Effector memory CD4-positive, alpha-beta T cell (primary cell): ENCODE results near the gene TOM1.

Experiments
- DNase-seq, 3 donors: peaks; one replicate each; pipeline ENCODE4 v3.0.0-alpha.2; 2020
- H3K27ac ChIP-seq: 2 replicates; pipeline ENCODE4 v1.7.0; 2013; ENCODE audit warnings: mild to moderate bottlenecking, low read length, moderate library complexity; ENCODE audit not compliant: insufficient read depth, poor library complexity, severe bottlenecking
- H3K27me3 ChIP-seq: replicated peaks from 2 replicates; pipeline ENCODE4 v1.7.0; 2013; ENCODE audit warnings: mild to moderate bottlenecking, low read length; ENCODE audit not compliant: insufficient read depth, control insufficient read depth, poor library complexity, severe bottlenecking
- H3K36me3 ChIP-seq: 2 replicates; pipeline ENCODE4 v1.7.0; 2013; ENCODE audit warnings: mild to moderate bottlenecking, low read length, moderate library complexity; ENCODE audit not compliant: control insufficient read depth, insufficient read depth
- H3K4me1 ChIP-seq: 2 replicates; pipeline ENCODE4 v1.7.0; 2013; ENCODE audit warnings: low read length, mild to moderate bottlenecking; ENCODE audit not compliant: control insufficient read depth, insufficient read depth, poor library complexity, severe bottlenecking
- H3K4me3 ChIP-seq: 2 replicates; pipeline ENCODE4 v1.7.0; 2013; ENCODE audit warnings: low read length, low read depth, mild to moderate bottlenecking; ENCODE audit not compliant: insufficient read depth, poor library complexity, severe bottlenecking
- H3K9me3 ChIP-seq: 2 replicates; pipeline ENCODE4 v1.7.0; 2013; ENCODE audit warnings: mild to moderate bottlenecking, low read length, moderate library complexity; ENCODE audit not compliant: control insufficient read depth

Gene TOM1

GRCh38 chr22:35322893-35323292 lies 23.2 kb downstream of the TOM1 start:
- Histone ChIP-seq H3K9me3 (no peaks in the 10 kb centered on the region), H3K4me3 (no peak overlapping the region), H3K27me3 (no peaks in the 10 kb centered on the region), H3K4me1 (no peaks in the 10 kb centered on the region), H3K36me3 (peaks cover 87% of the 10 kb centered on the region), H3K27ac (no peak overlapping the region)
- DNase-seq: no peak

GRCh38 chr22:35323305-35323704 lies 23.6 kb downstream of the TOM1 start:
- H3K27ac ChIP-seq: no peak overlapping the region
- no peak overlapping the region for H3K4me3 ChIP-seq
- H3K27me3 ChIP-seq: no peaks in the 10 kb centered on the region
- H3K36me3 ChIP-seq: peaks cover 87% of the 10 kb centered on the region
- H3K4me1 ChIP-seq: no peaks in the 10 kb centered on the region
- no peak for DNase-seq
- no peaks in the 10 kb centered on the region for H3K9me3 ChIP-seq

GRCh38 chr22:35324067-35324466 lies 24.4 kb downstream of the TOM1 start:
- Histone ChIP-seq H3K36me3 (peaks cover 83% of the 10 kb centered on the region), H3K27me3 (no peaks in the 10 kb centered on the region), H3K27ac (no peak overlapping the region), H3K9me3 (no peaks in the 10 kb centered on the region), H3K4me3 (no peak overlapping the region), H3K4me1 (peaks cover 2% of the 10 kb centered on the region)
- no peak for DNase-seq

GRCh38 chr22:35324762-35325161 lies 25.1 kb downstream of the TOM1 start:
- peaks cover 9% of the 10 kb centered on the region for H3K4me1 ChIP-seq
- no peak overlapping the region for H3K27ac ChIP-seq
- DNase-seq: no peak
- H3K36me3 ChIP-seq: peaks cover 76% of the 10 kb centered on the region
- no peaks in the 10 kb centered on the region for H3K27me3 ChIP-seq
- no peak overlapping the region for H3K4me3 ChIP-seq
- no peaks in the 10 kb centered on the region for H3K9me3 ChIP-seq

- DNase-seq: no peak
- Histone ChIP-seq H3K9me3 (no peaks in the 10 kb centered on the region), H3K27ac (no peak overlapping the region), H3K4me1 (peaks cover 13% of the 10 kb centered on the region), H3K4me3 (no peak overlapping the region), H3K36me3 (peaks cover 72% of the 10 kb centered on the region), H3K27me3 (no peaks in the 10 kb centered on the region)
Observed at GRCh38 chr22:35325209-35325608, 25.5 kb downstream of the TOM1 start.

GRCh38 chr22:35326854-35327562 lies 27.3 kb downstream of the TOM1 start:
- H3K4me3 ChIP-seq: no peak overlapping the region
- H3K9me3 ChIP-seq: no peaks in the 10 kb centered on the region
- H3K36me3 ChIP-seq: peaks cover 66% of the 10 kb centered on the region
- no peak overlapping the region for H3K27ac ChIP-seq
- no peak for DNase-seq
- H3K4me1 ChIP-seq: peaks cover 18% of the 10 kb centered on the region
- no peaks in the 10 kb centered on the region for H3K27me3 ChIP-seq

GRCh38 chr22:35327690-35328471 lies 28.2 kb downstream of the TOM1 start:
- Histone ChIP-seq H3K9me3 (no peaks in the 10 kb centered on the region), H3K4me1 (peaks cover 18% of the 10 kb centered on the region), H3K27ac (no peak overlapping the region), H3K36me3 (peaks cover 59% of the 10 kb centered on the region), H3K4me3 (no peak overlapping the region), H3K27me3 (no peaks in the 10 kb centered on the region)
- no peak for DNase-seq

- H3K36me3 ChIP-seq: peaks cover 59% of the 10 kb centered on the region
- no peaks in the 10 kb centered on the region for H3K27me3 ChIP-seq
- H3K4me1 ChIP-seq: peaks cover 18% of the 10 kb centered on the region
- no peak for DNase-seq
- H3K4me3 ChIP-seq: no peak overlapping the region
- H3K9me3 ChIP-seq: no peaks in the 10 kb centered on the region
- H3K27ac ChIP-seq: no peak overlapping the region
Observed at GRCh38 chr22:35328472-35328885, 28.8 kb downstream of the TOM1 start.

- DNase-seq: no peak
- Histone ChIP-seq H3K27ac (no peak overlapping the region), H3K27me3 (no peaks in the 10 kb centered on the region), H3K36me3 (peaks cover 52% of the 10 kb centered on the region), H3K9me3 (no peaks in the 10 kb centered on the region), H3K4me1 (peaks cover 20% of the 10 kb centered on the region), H3K4me3 (no peak overlapping the region)
Observed at GRCh38 chr22:35329114-35329847, 29.6 kb downstream of the TOM1 start.
